Activated CD4-positive, alpha-beta T cell treated with anti-CD3 and anti-CD28 coated beads, Interleukin-2, amount 10 ng/mL, durations not matched to agents 7 days and 5 days (primary cell): ENCODE measurements around the gene TNNC1. TPM values are rescaled to one million over a fixed set of nuclear protein-coding genes. Genes with fewer than 3 reads are reported as not detected.

ENCODE experiments used
- CTCF ChIA-PET: fragments of 350-600 bp; sonication (Branson Sonifier 250); formaldehyde crosslinking; loops from one replicate; lab custom pipeline; 2021; ENCODE audit warnings: antibody characterized with exemption; lab: Charles Lee
- POLR2A ChIA-PET: fragments of 350-600 bp; sonication (Branson Sonifier 250); formaldehyde crosslinking; loops from one replicate; lab custom pipeline; 2021; ENCODE audit warnings: antibody characterized with exemption; lab: Charles Lee
- DNase-seq: peaks from one replicate; pipeline ENCODE4 v3.0.0-alpha.2; 2020
- H3K27ac Mint-ChIP-seq: one replicate; pipeline ENCODE4 v1.8.0; 2021; ENCODE audit warnings: mild to moderate bottlenecking, moderate library complexity, mixed read lengths
- H3K27me3 Mint-ChIP-seq: one replicate; pipeline ENCODE4 v1.8.0; 2021; ENCODE audit warnings: mixed read lengths
- H3K36me3 Mint-ChIP-seq: one replicate; pipeline ENCODE4 v1.8.0; 2021; ENCODE audit warnings: low read depth, mixed read lengths
- H3K4me1 Mint-ChIP-seq: one replicate; pipeline ENCODE4 v1.8.0; 2021; ENCODE audit warnings: mixed read lengths
- H3K4me3 Mint-ChIP-seq: one replicate; pipeline ENCODE4 v1.8.0; 2021; ENCODE audit warnings: mild to moderate bottlenecking, moderate library complexity, mixed read lengths
- H3K9me3 Mint-ChIP-seq: one replicate; pipeline ENCODE4 v1.8.0; 2021; ENCODE audit warnings: mixed read lengths
- total RNA-seq, 2 experiments: library from RNA; stranded (reverse); gene quantifications; one replicate each; pipeline ENCODE4 v1.2.3, GENCODE V29; 2021

The TNNC1 gene
- total RNA-seq, 2 experiments from 2014 or later: 1.5 to 2.1 TPM

DNA sequence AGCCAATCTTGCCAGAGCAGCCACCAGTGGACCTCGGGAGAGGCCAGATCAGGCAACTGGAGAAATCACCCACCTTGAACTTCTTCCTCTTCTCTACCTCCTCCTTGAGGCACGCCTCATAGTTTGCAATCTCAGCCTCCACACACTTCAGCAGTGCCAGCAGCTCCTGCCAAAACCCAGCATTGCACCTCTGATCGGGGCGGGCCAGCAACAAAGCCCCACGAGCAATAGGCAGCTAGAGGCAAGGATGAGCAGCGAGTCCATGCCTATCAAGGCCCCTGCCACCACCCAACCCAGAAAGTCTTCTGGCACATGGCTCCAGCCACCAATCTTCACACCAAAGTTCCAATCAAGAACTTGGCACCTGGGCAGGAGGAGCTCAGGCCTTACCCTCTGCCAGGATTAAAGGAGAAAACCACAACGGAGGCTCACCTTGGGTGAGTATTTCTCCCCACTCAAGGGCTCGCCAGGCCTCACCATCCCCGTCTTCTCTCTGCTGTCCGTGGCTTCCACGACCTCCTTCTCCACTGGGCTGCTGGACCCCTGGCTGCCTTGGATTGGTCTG lies 51.1 kb downstream of the TNNC1 start:
- no peak overlapping the region for H3K4me3 Mint-ChIP-seq
- no peaks in the 10 kb centered on the region for H3K27me3 Mint-ChIP-seq
- H3K27ac Mint-ChIP-seq: no peak overlapping the region
- no peaks in the 10 kb centered on the region for H3K9me3 Mint-ChIP-seq
- peaks cover 2% of the 10 kb centered on the region for H3K4me1 Mint-ChIP-seq
- DNase-seq: no peak
- CTCF ChIA-PET: interaction anchor here (2.7 kb wide), 1 partner anchor 10 kb away, joined by 11 read pairs; no protein-coding TSS in a partner anchor
- H3K36me3 Mint-ChIP-seq: peaks cover 31% of the 10 kb centered on the region
- POLR2A ChIA-PET: interaction anchor here (0.5 to 0.6 kb wide), 2 partner anchors 9 to 64 kb away, joined by 3 to 4 read pairs; no protein-coding TSS in a partner anchor

- Mint-ChIP-seq H3K36me3 (peaks cover 31% of the 10 kb centered on the region), H3K4me1 (no peaks in the 10 kb centered on the region), H3K9me3 (no peaks in the 10 kb centered on the region), H3K4me3 (no peak overlapping the region), H3K27me3 (no peaks in the 10 kb centered on the region), H3K27ac (peak overlapping the region; percentile 36)
- CTCF ChIA-PET: interaction anchor here (2.7 kb wide), 1 partner anchor 10 kb away, joined by 11 read pairs; no protein-coding TSS in a partner anchor
- POLR2A ChIA-PET: no interaction called here
- DNase-seq: no peak
Measured at GRCh38 chr3:52402101-52402521, 51.7 kb downstream of the TNNC1 start.

GRCh38 chr3:52401551-52401950 lies 52.3 kb downstream of the TNNC1 start:
- H3K27ac Mint-ChIP-seq: no peak overlapping the region
- POLR2A ChIA-PET: no interaction called here
- DNase-seq: no peak
- peaks cover 28% of the 10 kb centered on the region for H3K36me3 Mint-ChIP-seq
- H3K27me3 Mint-ChIP-seq: no peaks in the 10 kb centered on the region
- H3K4me3 Mint-ChIP-seq: no peak overlapping the region
- no peaks in the 10 kb centered on the region for H3K4me1 Mint-ChIP-seq
- no peaks in the 10 kb centered on the region for H3K9me3 Mint-ChIP-seq
- CTCF ChIA-PET: interaction anchor here (2.7 kb wide), 1 partner anchor 11 kb away, joined by 11 read pairs; no protein-coding TSS in a partner anchor

Other genes with a start within 250 kb of the TNNC1 start
- gene TLR9, start 228.4 kb downstream of the TNNC1 start, total RNA-seq: under 1 TPM; 0.55 to 0.65 TPM
- 100 to 1,000 TPM; 117 to 119 TPM for gene TWF2, start 214.9 kb downstream of the TNNC1 start, total RNA-seq
- 10 to 100 TPM; 82.2 to 92.7 TPM for gene PPM1M, start 208.3 kb downstream of the TNNC1 start, total RNA-seq
- gene WDR82, start 175.4 kb downstream of the TNNC1 start, total RNA-seq: 100 to 1,000 TPM; 140 to 143 TPM
- gene GLYCTK, start 166.2 kb downstream of the TNNC1 start, total RNA-seq: 10 to 100 TPM; 25.0 to 29.4 TPM
- 10 to 100 TPM; 25.2 to 25.7 TPM for gene DNAH1, start 137.7 kb downstream of the TNNC1 start, total RNA-seq
- 100 to 1,000 TPM; 102 to 104 TPM for gene BAP1, start 44.0 kb downstream of the TNNC1 start, total RNA-seq
- 10 to 100 TPM; 14.0 to 16.5 TPM for gene PHF7, start 43.4 kb downstream of the TNNC1 start, total RNA-seq
- under 1 TPM in 1 of 2 experiments, not detected in 1; 0.15 TPM for gene SEMA3G, start 8.9 kb downstream of the TNNC1 start, total RNA-seq
- 10 to 100 TPM; 94.5 TPM for gene NISCH, start 1.6 kb upstream of the TNNC1 start, total RNA-seq
- under 1 TPM; 0.02 to 0.15 TPM for gene STAB1, start 41.3 kb upstream of the TNNC1 start, total RNA-seq
- 10 to 100 TPM; 22.1 to 23.8 TPM for gene NT5DC2, start 79.8 kb upstream of the TNNC1 start, total RNA-seq
- 10 to 100 TPM in 1 of 2 experiments, 1 to 10 TPM in 1; 8.5 to 11.7 TPM for gene UQCC5, start 82.6 kb upstream of the TNNC1 start, total RNA-seq
- 10 to 100 TPM; 88.9 to 97.7 TPM for gene PBRM1, start 231.9 kb upstream of the TNNC1 start, total RNA-seq
- 10 to 100 TPM; 74.8 to 79.1 TPM for gene GNL3, start 232.0 kb upstream of the TNNC1 start, total RNA-seq